Activated CD4-positive, alpha-beta T cell treated with anti-CD3 and anti-CD28 coated beads for 36 hours (primary cell): Measurements from ENCODE around the gene PTPRR. TPM values are rescaled to one million over a fixed set of nuclear protein-coding genes. Genes with fewer than 3 reads are reported as not detected.

Source experiments
- total RNA-seq, 2 experiments: library from RNA; stranded (reverse); gene quantifications; one replicate each; pipeline ENCODE4 v1.2.3, GENCODE V29; 2021

The PTPRR gene
- total RNA-seq, 2 experiments from 2014 or later = not detected

Other genes with a start within 250 kb of the PTPRR start
- gene TSPAN8, start 237.3 kb upstream of the PTPRR start, total RNA-seq = not detected